GM13976 (cell line): Measurements from ENCODE around the gene PTPMT1.

Experiments used
- DNase-seq: peaks from one replicate; pipeline ENCODE4 v3.0.0; 2012; ENCODE audit warnings: low spot score
- CTCF ChIP-seq: IDR thresholded peaks from 2 replicates; pipeline ENCODE4 v1.5.1; 2012; ENCODE audit warnings: borderline replicate concordance, mild to moderate bottlenecking; ENCODE audit not compliant: insufficient read depth; ENCODE audit errors: extremely low read depth, missing control alignments, control extremely low read depth
- in situ Hi-C: fragments of 300-500 bp; cut with MboI; formaldehyde crosslinking; loops from one replicate; pipeline ENCODE4 v1.12.0; 2022; ENCODE audit warnings: low sequenced_read_pairs, mixed read lengths, inconsistent platforms; ENCODE audit not compliant: unreplicated experiment

Gene PTPMT1

GRCh38 chr11:47620836-47621378 lies 55.5 kb downstream of the PTPMT1 start:
- no peak for TF ChIP-seq CTCF
- in situ Hi-C loops = no loop called here
- no peak for DNase-seq
